Fibroblast of skin of scalp (primary cell): ENCODE results near the gene ZNF24. TPM values are rescaled to one million over a fixed set of nuclear protein-coding genes. Genes with fewer than 3 reads are reported as not detected.

ENCODE experiments used
- DNase-seq: peaks from one replicate; pipeline ENCODE4 v3.0.0-alpha.2; 2013
- polyA plus RNA-seq, 2 experiments: library from polyadenylated mRNA; unstranded; fragments of 120-200 nt; gene quantifications; one replicate each; pipeline ENCODE4 v1.2.1, GENCODE V29; 2013; ENCODE audit not compliant: insufficient read length in 2 of 2

ZNF24 gene
- polyA plus RNA-seq (2013, experiment 1 of 2; ENCODE audit: insufficient read length), result 22.0 TPM
- 23.1 TPM for polyA plus RNA-seq (2013, experiment 2 of 2; ENCODE audit: insufficient read length)

- DNase-seq, result peak; percentile 94
These were observed at the start of gene ZNF24 for GRCh38 chr18:35343936-35344735. TSS of gene ZNF24 (minus strand) at chr18:35344420. CDS start at chr18:35340650, 3,770 bp downstream.

GRCh38 chr18:35393716-35394115 is 49.5 kb upstream of the ZNF24 start:
- no peak for DNase-seq

- DNase-seq, result no peak
These were observed 48.2 kb upstream of the ZNF24 start for GRCh38 chr18:35392375-35392774.

DNA sequence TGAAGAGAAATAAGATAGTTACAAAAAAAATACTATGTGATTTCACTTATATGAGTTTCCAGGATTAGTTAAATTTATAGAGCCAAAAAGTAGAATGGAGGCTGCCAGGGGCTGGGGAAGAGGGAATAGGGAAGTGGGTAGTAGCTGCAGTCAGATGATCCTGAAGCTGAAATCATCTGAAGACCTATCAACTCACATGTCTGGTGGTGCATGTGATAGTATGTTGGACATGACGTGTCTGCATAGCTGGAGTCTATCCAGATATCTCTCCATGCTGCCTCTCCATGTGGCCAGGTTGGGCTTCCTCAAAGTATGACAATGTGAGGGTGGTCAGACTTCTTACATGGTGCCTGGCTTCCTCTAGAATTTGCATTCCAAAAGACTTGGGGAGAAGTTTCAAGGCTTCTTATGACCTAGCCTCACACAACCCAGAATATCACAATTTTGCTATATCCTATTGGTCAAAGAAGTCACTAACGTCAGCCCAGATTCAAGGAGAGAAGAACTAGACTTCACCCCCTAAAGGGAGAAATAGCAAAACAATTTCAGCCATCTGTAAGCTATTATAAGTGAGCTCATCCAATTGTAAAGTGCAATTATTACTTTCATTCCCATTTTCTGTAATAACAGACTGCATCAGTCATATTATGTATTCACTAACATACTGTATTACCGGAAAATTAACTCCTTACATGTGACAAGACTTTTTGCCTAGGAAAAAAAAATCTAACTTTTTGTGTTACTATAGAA is 46.9 kb upstream of the ZNF24 start:
- DNase-seq, result peak; percentile 46

- DNase-seq, result peak; percentile 80
These were observed 44.9 kb upstream of the ZNF24 start for GRCh38 chr18:35389095-35389618.

DNA sequence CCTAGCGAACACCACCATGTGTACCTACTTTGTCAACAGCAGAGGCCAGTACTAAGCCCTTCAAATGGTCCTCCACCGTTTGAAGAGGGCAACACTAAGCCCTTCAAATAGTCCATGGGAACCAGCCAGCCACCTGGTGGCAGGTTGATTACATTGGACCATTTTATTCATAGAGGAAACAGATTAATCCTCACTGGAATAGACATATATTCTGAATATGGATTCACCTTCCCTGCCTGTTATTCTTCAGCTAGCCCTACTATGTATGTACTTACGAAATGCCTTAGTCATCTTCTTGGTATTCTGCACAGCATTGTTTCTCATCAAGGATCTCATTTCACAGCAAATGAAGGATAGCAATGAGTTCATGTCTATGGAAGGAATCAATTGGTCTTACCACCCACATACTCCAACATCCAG is 42.9 kb upstream of the ZNF24 start:
- peak; percentile 58 for DNase-seq

DNA sequence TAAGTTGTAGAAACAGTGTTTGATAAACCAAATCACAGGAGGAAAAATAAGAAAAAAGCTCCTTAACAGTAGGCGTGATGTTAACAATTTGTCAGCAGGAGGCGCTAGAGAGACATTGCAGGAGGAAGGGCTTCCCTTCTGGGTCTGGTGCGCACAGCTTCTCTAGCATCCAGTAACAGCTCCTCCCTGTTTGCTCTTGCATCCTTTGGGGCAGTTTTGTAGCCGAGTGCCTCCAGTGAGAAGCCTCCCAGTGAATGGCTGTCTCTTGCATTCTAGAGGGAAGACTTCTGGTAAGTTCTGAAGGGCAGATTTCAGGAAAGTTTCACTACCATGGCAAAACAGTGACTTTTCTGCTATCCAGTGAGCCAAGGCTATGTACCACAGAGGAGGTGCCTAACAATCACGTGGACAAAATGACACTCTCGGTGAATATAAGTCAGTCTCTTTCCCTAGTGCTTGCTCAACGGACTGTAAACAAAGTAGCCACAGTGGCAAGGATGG is 42.4 kb upstream of the ZNF24 start:
- DNase-seq, result peak; percentile 83

- DNase-seq, result no peak
These were observed 38.9 kb upstream of the ZNF24 start for GRCh38 chr18:35383136-35383535.

DNA sequence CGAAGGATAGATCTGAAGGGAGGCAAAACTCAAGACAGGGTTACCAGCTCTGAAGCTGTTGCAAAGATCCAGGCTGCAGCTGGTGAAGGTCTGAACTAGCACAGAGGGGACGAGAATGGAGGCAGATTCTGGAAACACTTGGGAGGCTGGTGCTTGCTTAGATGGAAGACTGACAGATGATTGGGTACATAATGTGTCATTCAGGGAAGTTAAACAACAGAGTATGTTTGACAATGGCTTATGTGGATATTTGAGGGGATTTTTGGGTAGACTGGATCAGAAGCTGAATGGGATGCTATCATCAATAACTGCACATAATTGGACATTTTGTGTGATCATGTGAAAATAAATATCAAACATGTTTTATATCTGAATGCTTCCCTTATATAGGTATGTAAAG is 35.2 kb upstream of the ZNF24 start:
- no peak for DNase-seq

DNA sequence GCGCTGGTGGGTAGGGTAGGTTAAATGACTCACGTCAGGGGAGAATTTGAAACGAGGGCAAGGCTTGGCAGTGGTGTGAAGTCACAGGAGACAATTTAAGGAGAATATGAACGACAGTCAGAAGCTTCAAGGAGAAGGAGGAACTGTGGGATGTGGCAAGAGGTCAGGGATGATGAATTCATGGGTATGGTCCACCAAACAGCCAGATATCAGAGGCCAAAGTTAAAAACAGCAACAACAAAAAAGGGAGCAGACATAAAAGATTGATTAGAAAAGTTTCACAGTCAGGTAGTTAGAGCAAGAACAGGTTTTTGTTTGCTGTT is 34.3 kb upstream of the ZNF24 start:
- no peak for DNase-seq

GRCh38 chr18:35377875-35378573 is 33.8 kb upstream of the ZNF24 start:
- peak; percentile 62 for DNase-seq

DNA sequence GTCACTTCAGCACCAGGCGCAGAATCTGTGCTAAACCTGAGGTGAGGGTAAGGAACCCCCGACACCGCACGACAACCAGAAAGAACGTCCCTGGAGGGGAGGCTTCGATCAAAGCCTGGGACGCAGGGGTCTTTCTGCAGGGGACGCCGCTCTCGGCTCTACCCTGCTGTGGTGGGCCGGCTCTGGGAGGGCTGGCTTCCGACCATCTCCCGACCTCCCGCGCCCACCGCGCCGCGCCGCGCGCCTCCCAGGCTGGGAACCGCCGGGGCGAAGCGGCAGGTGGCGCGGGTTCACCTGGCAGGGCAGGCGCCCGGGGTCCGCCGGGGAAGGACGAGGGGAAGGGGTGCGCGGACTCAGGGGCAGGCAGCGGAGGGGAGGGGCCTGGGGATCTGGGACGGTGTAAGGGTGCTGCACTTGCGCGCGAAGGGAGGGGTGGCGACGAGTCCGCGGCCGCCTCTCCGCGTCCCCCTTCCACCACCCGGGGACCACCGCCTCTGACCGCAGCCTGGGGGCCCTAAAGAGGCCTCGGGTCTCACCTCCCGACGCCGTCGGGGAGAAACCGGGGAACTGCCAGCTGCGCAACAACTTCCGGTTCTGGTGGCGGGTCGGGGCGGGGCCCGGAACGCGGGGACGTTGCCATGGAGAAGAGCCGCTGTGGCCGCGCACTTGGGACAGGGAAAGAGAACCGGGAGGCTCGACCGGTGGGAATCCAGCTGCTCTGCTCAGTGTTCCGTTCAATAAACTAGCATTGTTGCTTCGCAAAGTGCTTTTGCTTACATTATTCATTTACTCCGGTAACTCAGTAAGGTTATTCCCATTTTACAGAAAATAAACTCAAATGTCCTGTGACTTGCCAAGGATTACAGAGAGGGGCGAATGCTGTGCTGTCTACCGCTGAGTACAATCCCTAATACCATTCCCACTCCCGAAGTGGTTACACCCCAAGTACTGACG is 32.8 kb upstream of the ZNF24 start, which contains the start of gene ZNF396:
TSS of gene ZNF396 (minus strand) at position 596 of the 954 bp plus-strand sequence. CDS start 3,045 bp downstream, outside the sequence.
- peak; percentile 57 for DNase-seq

DNA sequence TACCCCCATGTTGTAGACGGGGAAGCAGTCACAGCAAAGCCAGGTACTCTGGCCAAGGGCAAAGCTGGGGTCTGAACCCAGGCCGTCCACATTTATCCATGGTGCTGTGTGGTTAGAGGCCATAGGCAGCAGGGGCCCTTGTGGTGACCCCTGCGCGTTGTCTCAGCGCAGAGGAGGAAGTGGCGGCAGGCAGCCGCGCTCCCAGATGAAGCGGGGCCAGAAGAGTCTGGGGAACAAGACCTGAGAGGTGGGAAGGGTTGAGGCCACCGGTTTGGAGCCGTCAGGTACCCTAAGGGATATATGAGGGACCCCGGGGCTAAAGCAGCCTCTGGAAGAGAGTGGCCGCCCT is 32.1 kb upstream of the ZNF24 start:
- DNase-seq, result no peak

- no peak for DNase-seq
These were observed 30.5 kb upstream of the ZNF24 start for GRCh38 chr18:35374708-35375107.

DNA sequence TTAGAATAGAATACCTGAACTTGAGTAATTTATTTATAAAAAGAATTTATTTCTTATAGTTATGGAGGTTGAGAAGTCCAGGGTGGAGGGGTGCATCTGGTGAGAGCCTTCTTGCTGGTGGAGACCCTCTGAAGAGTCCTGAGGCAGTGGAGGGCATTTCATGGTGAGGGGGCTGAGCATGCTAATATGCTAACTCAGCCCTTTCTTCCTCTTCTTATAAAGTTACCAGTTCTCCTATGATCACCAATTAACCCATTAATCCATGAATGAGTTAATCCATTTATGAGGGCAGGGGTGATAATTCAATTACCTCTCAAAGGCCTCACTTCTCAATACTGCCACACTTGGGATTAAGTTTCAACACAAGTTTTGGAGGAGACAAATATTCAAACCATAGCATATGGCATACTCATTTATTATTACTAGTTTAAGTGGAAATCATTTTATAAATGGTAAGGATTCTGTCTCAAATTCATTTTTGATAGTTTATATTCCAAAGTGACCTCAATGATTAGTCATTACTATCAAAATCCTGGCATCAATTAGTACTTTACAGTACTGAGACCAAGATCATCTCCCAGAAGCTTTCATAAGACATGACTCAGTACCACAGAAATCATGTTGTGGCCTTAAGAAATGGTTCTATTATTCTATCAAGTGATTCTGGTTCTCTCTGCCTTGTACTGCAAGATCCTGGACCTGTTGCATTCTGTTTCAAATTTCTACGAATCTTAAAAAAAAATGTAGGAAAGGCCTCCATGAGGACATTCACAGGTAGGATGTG is 27.4 kb upstream of the ZNF24 start:
- DNase-seq, result peak; percentile 83

GRCh38 chr18:35369126-35369525 is 24.9 kb upstream of the ZNF24 start:
- DNase-seq, result no peak

- peak; percentile 50 for DNase-seq
These were observed 24.4 kb upstream of the ZNF24 start for GRCh38 chr18:35368595-35368994.

- no peak for DNase-seq
These were observed 18.3 kb upstream of the ZNF24 start for GRCh38 chr18:35362531-35362930.

DNA sequence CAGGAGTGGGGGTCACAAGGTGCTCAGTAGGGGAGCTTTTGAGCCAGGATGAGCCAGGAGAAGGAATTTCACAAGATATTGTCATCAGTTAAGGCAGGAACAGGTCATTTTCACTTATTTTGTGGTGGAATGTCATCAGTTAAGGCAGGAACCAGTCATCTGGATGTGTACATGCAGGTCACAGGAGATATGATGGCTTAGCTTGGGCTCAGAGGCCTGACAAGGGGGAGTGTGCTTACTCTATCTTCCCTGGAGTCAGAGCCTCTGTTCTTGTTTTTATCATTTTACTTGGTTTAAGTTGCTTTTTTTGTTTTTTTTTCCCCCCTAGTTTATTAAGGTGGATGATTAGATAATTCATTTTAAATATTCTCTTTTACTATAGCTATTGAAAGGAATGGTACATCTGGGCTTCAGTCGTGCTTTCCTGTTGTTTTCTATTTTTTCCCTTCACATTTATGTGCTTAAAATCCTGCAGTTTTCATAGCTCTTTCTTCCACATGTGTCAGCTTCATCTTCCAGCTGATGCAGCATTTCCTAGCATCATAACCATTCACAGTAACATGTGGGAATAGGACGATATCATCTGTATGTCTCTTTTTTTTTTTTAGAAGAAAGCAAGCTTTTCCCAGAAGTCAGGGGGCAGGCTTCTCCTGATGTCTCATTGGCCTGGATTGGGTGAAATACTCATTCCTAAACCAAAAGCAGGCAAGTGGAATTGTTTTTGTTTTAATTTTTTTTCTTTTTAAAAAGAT is 17.5 kb upstream of the ZNF24 start:
- DNase-seq, result no peak

DNA sequence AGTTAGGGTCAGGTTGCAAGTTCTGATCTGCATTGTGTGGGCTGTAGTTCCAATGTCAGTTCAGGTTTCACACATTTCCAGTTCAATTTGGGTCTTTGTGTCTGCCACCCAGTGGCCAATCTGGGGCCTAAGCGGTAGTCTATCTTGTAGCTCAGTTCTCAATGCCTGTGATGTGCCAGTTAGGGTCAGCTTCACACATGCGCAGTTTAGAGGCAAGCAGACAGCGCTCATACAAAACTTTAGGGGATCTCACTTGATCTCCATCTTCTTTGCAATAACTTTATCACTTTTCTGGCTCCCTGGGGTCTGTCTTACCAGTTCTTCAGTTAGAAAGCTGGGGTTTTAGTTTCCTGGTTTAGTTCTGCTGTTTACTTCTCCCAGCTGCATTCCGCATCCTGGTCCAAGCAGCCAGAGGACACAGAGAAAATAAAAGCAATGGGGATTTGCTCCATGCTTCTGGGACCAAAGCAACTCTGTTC is 11.0 kb upstream of the ZNF24 start:
- peak; percentile 84 for DNase-seq
